Fibroblast of lung (primary cell): Measurements from ENCODE around the gene CHCHD6. TPM values are rescaled to one million over a fixed set of nuclear protein-coding genes. Genes with fewer than 3 reads are reported as not detected.

Source experiments
- DNase-seq, 2 donors: peaks; one replicate each; pipeline versions ENCODE4 v3.0.0 to v3.0.0-alpha.2; 2010; ENCODE audit warnings: low read depth in 2 of 2
- H2AFZ ChIP-seq: 2 replicates; pipeline ENCODE4 v1.5.1; 2012; ENCODE audit warnings: low read length, control low read depth, inconsistent platforms
- H3K27ac ChIP-seq: 2 replicates; pipeline ENCODE4 v1.5.1; 2011; ENCODE audit warnings: low read length, control low read depth; ENCODE audit not compliant: insufficient read depth
- H3K27me3 ChIP-seq: 2 replicates; pipeline ENCODE4 v1.5.1; 2011; ENCODE audit warnings: mild to moderate bottlenecking, low read length; ENCODE audit not compliant: control insufficient read depth, insufficient read depth
- H3K36me3 ChIP-seq: 2 replicates; pipeline ENCODE4 v1.5.1; 2011; ENCODE audit warnings: low read length; ENCODE audit not compliant: control insufficient read depth, insufficient read depth
- H3K4me1 ChIP-seq: 2 replicates; pipeline ENCODE4 v1.5.1; 2011; ENCODE audit warnings: low read length; ENCODE audit not compliant: control insufficient read depth, insufficient read depth; ENCODE audit errors: extremely low read depth
- H3K4me2 ChIP-seq: 2 replicates; pipeline ENCODE4 v1.5.1; 2011; ENCODE audit warnings: low read length, control low read depth; ENCODE audit not compliant: insufficient read depth; ENCODE audit errors: extremely low read depth
- H3K4me3 ChIP-seq, 4 experiments: fragments of 200-600 bp in 1 of 4; sonication (generic) in 1 of 4; replicated peaks in 1 of 4; 2 replicates each; pipeline ENCODE4 v1.5.1; 2011 to 2016; ENCODE audit warnings: low read length in 4 of 4, low read depth in 3 of 4, mild to moderate bottlenecking in 3 of 4, control low read depth in 2 of 4, inconsistent platforms in 1 of 4, mixed read lengths in 1 of 4; ENCODE audit not compliant: insufficient read depth in 1 of 4; ENCODE audit errors: control extremely low read depth in 1 of 4
- H3K79me2 ChIP-seq: 2 replicates; pipeline ENCODE4 v1.5.1; 2012; ENCODE audit warnings: mild to moderate bottlenecking, low read length, inconsistent platforms; ENCODE audit not compliant: control insufficient read depth, insufficient read depth
- H3K9ac ChIP-seq: 2 replicates; pipeline ENCODE4 v1.5.1; 2011; ENCODE audit warnings: mild to moderate bottlenecking, low read length, control low read depth; ENCODE audit not compliant: insufficient read depth
- H3K9me3 ChIP-seq: 2 replicates; pipeline ENCODE4 v1.5.1; 2012; ENCODE audit warnings: low read depth, low read length; ENCODE audit not compliant: control insufficient read depth, insufficient read depth
- H4K20me1 ChIP-seq: 2 replicates; pipeline ENCODE4 v1.5.1; 2011; ENCODE audit warnings: low read length; ENCODE audit not compliant: control insufficient read depth, insufficient read depth; ENCODE audit errors: extremely low read depth
- EZH2 ChIP-seq: IDR thresholded peaks from 2 replicates; pipeline ENCODE4 v1.5.1; 2012; ENCODE audit warnings: low read length, control low read depth, mild to moderate bottlenecking; ENCODE audit errors: missing control alignments
- polyA plus RNA-seq, 2 donors: library from polyadenylated mRNA; depleted of rRNA in 1 of 2; stranded (reverse) in 1 of 2; unstranded in 1 of 2; fragments of >200 nt; gene quantifications; 2 replicates each; pipeline ENCODE4 v1.2.1, GENCODE V29; 2011 to 2012; ENCODE audit warnings: missing spikeins in 1 of 2
- total RNA-seq: library from RNA; depleted of rRNA; stranded (reverse); fragments of >200 nt; gene quantifications from 2 replicates; pipeline ENCODE4 v1.2.1, GENCODE V29; 2014
- TF ChIP-seq, protein P1 (sequence below), 2 donors: IDR thresholded peaks in 1 of 2; conservative IDR thresholded peaks in 1 of 2; 1 replicate in 1 of 2; 2 replicates in 1 of 2; pipeline ENCODE4 v1.5.1; 2011 to 2012; ENCODE audit warnings: low read length in 2 of 2, control low read depth in 1 of 2, inconsistent platforms in 1 of 2, low read depth in 1 of 2, mild to moderate bottlenecking in 1 of 2

Gene CHCHD6
- total and polyA plus RNA-seq, 2 donors (not counting 1 experiment from before 2014, with no cell fraction given): 9.5 to 11.1 TPM

DNA sequence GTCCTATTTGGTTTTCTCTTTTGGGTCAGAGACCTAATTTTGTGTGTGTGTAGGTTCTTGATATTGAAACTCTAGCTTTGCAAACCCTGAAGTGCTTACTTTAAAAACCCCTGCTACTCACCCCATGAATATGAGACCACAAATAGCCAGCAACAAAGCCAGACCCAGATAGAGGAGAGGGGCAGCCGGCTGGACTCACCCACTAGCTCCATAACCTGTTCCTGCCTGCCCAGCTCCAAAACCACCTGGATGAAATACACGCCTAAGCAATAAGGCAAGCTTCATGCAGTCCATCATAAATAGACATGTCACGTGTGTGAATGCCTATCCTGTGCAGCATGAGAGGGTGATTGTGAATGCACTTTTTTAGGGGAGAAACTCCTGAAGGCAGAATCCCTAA, 45.5 kb upstream of the CHCHD6 start:
- Histone ChIP-seq H3K79me2 (no peaks in the 10 kb centered on the region), H3K4me3 (no peak overlapping the region), H3K27ac (no peak overlapping the region), H3K4me2 (no peak overlapping the region), H3K9me3 (no peaks in the 10 kb centered on the region), H3K9ac (no peak overlapping the region), H4K20me1 (no peaks in the 10 kb centered on the region), H3K27me3 (peaks cover 27% of the 10 kb centered on the region), H3K36me3 (no peaks in the 10 kb centered on the region), H3K4me1 (peaks cover 2% of the 10 kb centered on the region), H2AFZ (no peak overlapping the region)
- TF ChIP-seq, protein P1, sequence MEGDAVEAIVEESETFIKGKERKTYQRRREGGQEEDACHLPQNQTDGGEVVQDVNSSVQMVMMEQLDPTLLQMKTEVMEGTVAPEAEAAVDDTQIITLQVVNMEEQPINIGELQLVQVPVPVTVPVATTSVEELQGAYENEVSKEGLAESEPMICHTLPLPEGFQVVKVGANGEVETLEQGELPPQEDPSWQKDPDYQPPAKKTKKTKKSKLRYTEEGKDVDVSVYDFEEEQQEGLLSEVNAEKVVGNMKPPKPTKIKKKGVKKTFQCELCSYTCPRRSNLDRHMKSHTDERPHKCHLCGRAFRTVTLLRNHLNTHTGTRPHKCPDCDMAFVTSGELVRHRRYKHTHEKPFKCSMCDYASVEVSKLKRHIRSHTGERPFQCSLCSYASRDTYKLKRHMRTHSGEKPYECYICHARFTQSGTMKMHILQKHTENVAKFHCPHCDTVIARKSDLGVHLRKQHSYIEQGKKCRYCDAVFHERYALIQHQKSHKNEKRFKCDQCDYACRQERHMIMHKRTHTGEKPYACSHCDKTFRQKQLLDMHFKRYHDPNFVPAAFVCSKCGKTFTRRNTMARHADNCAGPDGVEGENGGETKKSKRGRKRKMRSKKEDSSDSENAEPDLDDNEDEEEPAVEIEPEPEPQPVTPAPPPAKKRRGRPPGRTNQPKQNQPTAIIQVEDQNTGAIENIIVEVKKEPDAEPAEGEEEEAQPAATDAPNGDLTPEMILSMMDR (conservative IDR thresholded peaks at IDR 0.05 in 1 of 2, IDR thresholded peaks at IDR 0.05 in 1 of 2; ENCODE audit: low read depth in 1 of 2, low read length in 2 of 2): no peak
- TF ChIP-seq EZH2: no peak
- DNase-seq: no peak

DNA sequence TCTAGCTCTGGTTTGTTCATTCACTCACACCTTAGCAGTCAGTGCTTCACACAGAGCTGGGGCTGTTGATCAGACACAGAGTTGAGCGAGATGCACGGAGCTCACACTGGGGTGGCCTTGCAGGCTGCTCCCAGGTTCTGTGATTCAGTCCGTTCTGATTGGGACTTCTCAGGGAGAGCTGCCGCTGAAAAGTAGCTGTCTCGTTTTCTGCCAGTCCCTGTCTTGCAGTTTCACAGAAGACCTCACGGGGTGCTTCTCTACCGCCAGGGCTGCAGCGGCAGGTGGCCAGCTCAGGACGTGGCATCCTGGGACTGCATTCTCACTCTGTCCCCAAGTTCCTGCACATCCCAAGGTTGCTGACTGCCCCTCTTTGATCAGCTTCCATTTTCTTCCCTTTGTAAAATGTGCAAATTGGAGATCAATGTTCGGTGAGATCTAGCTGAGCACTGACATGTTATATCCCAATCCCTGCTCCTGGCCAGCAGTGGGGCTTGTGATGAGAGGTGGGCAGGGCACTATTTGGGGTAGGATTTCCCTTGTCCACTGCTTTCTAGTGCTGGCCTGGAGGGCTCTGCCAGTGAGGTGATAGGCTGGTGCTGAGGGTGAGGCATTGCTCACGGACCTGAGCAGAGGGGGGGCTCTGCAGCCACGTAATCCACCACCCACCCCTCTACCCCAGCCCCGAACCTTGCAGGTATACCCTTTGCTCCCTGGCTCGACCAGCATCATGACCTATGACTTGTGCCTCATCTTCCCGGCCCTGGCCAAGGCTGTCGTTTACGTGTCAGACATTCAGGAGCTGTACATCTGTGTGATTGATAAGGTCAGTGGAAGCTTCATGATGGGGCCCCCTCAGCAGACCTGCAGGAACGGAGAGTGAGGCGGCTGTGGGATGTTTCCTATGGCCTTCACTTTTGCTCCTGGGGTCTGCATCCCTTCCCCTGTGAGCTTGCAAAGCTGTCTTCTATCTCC, 43.8 kb upstream of the CHCHD6 start:
- H3K36me3 ChIP-seq: no peaks in the 10 kb centered on the region
- H3K27me3 ChIP-seq: peaks cover 27% of the 10 kb centered on the region
- no peak overlapping the region for H3K4me2 ChIP-seq
- no peak overlapping the region for H2AFZ ChIP-seq
- no peak for DNase-seq
- no peaks in the 10 kb centered on the region for H4K20me1 ChIP-seq
- no peak overlapping the region for H3K4me3 ChIP-seq
- TF ChIP-seq, protein P1 (conservative IDR thresholded peaks at IDR 0.05 in 1 of 2, IDR thresholded peaks at IDR 0.05 in 1 of 2; ENCODE audit: low read depth in 1 of 2, low read length in 2 of 2): peak in 1 of 2 donors; percentile 24
- no peak for TF ChIP-seq EZH2
- no peaks in the 10 kb centered on the region for H3K4me1 ChIP-seq
- no peaks in the 10 kb centered on the region for H3K9me3 ChIP-seq
- H3K9ac ChIP-seq: no peak overlapping the region
- H3K79me2 ChIP-seq: no peaks in the 10 kb centered on the region
- H3K27ac ChIP-seq: no peak overlapping the region

DNA sequence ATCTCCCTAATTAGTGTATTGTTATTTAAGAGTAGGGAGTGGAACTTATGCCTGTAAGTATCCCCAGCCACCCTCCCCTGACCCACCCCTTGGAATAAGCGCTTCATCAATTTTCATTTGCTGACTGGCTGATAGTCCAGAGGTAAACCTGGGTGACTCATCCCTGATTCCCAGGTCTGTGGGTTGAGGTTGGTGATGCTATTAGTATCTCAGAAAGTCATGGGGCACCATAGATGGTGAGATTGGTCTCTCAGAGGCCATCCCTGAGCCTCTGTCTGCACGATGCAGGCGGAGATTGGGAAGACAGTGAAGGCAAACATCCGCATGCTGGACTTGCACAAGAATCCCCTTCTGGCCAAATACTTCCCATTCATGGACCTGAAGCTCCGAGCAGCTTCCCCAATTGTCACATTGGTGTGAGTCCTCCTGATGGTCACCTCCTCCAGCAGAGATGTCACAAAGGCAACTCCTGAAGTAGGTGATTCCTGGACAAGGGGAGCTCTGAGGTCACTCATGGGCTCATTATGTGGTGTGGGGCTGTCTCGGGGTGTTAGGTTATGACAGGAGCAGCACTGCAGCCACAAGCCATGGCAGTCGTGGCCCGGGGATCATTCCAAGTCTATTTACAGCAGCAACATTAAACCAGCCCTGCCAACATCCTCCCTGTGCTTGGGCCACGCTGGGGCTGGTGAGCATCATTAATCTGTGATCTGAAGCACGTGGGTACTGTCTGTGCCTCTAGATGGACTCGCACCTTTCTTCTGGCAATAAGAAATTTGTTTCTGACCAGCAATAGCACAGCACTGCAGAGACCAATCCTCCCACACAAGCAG, 42.3 kb upstream of the CHCHD6 start:
- no peak overlapping the region for H3K27ac ChIP-seq

More for the DNA sequence above, 42.3 kb upstream of the CHCHD6 start:
- Histone ChIP-seq H4K20me1 (no peaks in the 10 kb centered on the region), H3K9ac (no peak overlapping the region), H2AFZ (no peak overlapping the region), H3K27me3 (peaks cover 27% of the 10 kb centered on the region), H3K79me2 (no peaks in the 10 kb centered on the region), H3K4me1 (no peaks in the 10 kb centered on the region), H3K36me3 (no peaks in the 10 kb centered on the region), H3K4me3 (no peak overlapping the region), H3K4me2 (no peak overlapping the region), H3K9me3 (no peaks in the 10 kb centered on the region)
- TF ChIP-seq, protein P1 (conservative IDR thresholded peaks at IDR 0.05 in 1 of 2, IDR thresholded peaks at IDR 0.05 in 1 of 2; ENCODE audit: low read depth in 1 of 2, low read length in 2 of 2): no peak
- no peak for TF ChIP-seq EZH2
- no peak for DNase-seq
